Measurements from ENCODE around the gene ATP2A1.
A peak's percentile ranks its signal among the peaks of the same experiment; 100 is the strongest.
"Not testable (repeated sequence)": the region's sequence is repeated elsewhere in the genome, so short reads cannot be mapped to it uniquely, and the experiment has no call there.

ATP2A1 gene

DNA sequence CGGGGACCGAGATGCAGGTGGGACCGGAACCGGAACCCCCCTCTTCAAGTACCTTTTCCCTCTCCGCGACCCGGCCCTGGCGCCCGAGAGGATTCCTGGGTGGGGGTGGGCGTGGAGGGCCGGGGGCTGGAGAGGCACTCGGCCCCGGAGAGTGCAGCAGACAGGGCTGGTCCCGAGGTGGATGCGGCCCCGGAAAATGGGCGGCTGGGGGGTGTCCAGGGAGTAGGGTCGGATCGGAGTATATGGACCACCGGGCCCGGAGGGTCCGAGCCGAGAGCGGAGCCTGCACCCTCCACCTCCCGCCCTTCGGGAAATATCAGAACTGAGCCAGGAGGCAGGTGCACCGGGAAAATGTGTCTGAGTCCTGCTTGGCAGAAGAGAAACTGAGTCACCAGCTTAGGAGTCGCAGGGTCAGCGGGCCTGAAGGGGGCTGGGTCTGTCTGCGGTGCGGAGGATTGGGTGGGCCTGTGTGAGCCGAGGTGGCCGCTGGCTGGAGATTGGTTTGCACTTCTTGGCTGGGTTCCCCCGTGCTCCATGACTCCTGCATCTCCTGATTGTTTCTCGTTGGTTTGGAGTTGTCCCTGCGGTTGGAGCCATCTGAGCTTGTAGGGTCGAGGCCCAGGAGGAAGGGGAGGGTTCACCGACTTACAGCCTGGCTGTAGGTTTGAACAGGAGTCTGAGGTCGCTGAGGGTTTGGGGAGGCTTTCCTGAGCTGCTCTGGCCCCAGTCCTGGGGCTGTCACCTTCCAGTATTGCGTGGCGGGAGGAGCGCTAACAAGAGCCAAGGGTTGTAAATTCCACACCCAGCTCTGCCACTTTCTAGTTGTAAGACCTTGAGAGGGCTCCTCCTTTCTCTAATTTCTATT, 14.1 kb upstream of the ATP2A1 start:
- DNase-seq: no peak

DNA sequence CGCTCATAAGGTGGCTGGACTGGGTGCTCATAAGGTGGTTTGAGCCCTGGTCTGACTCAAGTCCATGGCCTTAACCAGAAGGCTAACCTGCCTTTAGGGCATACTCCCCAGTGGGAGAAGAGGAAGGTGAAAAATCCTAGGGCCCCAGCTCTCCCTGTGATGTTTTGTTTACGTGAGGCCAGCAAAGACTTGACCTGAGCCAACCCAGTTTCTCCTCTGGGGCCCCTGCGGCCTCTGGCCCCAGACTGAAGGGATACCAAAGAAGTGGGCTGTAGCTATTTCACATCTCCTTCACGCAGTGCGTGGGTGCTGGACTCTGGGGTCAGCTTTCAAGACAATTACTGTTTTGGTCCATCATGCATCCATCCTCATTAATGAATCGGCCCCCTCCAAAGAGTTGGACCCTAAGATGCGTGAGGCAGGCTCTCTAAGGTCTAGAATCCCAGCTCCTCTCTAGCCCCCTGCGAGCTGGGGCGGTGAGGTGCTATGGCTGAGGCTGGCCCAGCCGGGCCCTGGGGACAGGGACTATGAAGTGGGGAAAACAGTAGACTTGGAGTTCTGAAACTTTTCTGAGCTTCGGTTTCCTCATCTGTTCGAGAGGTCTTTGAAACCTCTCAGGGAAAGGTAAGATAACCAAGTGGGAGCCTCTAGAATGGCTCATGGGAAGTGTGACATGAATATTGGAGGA, 13.1 kb upstream of the ATP2A1 start:
- no peak for DNase-seq

DNA sequence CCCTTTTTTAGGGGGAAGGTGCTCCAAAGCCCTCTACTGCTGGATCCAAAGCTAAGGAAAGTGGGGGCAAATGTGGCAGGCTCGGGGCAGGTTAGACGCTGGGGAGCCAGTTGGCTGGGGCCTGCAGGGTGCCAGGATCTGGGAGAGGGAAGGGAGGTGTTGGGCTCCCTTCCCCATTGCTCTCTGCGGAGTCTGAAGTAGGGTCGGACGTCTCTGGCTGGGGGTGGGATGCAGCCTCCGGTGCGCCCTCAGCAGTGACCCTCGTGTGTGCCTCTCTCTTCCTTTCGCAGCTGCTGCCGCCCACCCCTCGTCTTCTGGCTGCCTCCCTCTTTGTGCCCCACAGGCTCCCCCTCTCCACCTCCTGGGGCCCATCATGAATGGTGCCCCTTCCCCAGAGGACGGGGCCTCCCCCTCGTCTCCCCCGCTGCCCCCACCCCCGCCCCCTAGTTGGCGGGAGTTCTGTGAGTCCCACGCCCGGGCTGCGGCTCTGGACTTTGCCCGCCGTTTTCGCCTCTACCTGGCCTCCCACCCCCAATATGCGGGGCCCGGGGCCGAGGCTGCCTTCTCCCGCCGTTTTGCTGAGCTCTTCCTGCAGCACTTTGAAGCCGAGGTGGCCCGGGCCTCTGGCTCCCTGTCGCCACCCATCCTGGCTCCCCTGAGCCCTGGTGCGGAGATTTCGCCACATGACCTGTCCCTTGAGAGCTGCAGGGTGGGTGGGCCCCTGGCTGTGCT, 12.4 kb upstream of the ATP2A1 start:
- DNase-seq: no peak

GRCh38 chr16:28866454-28866804, 11.9 kb upstream of the ATP2A1 start:
- no peak for DNase-seq

GRCh38 chr16:28867241-28867640, 11.0 kb upstream of the ATP2A1 start:
- no peak for DNase-seq

GRCh38 chr16:28867646-28868045, 10.6 kb upstream of the ATP2A1 start:
- DNase-seq: not testable (repeated sequence)

GRCh38 chr16:28869201-28869600, 9.1 kb upstream of the ATP2A1 start:
- no peak for DNase-seq

GRCh38 chr16:28872952-28873351, 5.3 kb upstream of the ATP2A1 start:
- DNase-seq: no peak

DNA sequence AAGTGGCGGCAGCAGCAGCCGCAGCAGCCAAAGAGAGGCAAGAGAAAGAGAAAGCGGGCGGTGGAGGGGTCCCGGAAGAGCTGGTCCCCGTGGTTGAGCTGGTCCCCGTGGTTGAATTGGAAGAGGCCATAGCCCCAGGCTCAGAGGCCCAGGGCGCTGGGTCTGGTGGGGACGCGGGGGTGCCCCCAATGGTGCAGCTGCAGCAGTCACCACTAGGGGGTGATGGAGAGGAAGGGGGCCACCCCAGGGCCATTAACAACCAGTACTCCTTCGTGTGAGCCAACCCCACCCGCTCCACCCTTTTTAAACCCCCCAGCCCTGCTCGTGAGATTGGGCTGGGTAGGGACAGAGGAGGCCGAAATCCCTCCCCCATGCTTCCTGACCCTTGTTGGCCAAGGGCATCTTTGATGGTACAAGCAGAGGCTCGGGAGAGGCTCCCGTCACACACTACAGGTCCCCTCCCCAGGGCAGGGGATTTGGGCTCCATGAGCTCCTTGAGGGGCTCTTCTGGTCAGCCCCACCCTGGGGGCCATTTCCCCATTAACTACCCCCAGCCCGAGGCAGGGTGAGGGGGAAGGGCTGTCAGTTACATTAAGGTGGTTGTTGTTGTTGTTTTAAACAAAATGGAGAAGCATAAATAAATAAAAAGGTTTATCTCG, 4.6 kb upstream of the ATP2A1 start:
- peak; percentile 42 for DNase-seq

GRCh38 chr16:28874406-28874805, 3.9 kb upstream of the ATP2A1 start:
- no peak for DNase-seq

GRCh38 chr16:28875134-28876018, 2.9 kb upstream of the ATP2A1 start:
- no peak for DNase-seq

DNA sequence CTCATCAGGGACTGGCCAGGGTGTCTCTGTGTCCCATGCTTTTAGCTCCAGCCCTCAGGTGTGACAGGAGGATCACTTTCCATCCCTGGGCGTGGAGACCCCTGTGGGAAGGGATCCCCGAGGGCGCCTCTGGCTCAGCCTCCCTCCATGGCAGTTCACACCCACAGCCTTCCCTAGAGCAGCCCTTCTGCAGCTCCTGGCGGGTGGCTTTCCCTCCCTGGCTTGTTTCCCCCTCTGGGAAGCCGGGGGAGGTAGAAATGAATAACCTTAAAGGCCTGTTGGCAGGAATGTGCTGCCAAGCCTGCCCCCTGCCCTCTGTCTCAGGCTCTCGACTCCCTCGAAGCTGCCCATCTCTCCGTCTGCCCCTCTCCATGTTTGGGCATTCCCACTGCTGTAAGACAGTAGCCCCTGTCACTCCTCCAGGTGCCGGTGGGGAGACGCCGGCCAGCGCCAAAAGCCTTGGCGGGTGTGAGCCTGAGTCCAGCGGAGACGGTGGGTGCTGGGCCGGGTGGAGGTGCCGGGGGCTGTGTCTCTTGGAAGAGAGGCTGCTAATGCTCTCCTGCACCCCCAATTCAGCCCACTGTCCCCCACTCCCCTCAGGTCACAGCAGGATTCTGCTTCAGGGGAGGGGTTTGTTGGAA, 2.1 kb upstream of the ATP2A1 start:
- DNase-seq: no peak

- no peak for DNase-seq
These were observed 1.2 kb upstream of the ATP2A1 start for GRCh38 chr16:28876973-28877654.

DNA sequence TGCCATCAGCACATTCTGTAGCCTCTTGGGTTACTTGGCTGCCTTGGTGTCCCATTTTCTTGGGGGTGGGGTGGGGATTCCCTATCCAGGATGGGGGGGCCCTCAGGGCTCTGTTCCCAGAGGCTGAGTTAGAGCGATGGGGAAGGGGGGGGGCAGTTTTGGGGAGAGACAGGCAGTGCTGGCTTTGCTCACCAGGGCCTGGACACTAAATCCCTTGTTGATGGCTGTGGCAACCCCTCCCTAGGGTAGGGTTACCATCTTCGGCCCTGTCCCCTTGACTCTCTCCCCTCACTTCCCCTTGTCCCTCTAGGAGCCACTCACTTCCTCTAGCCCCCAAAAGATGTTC, 660 bp upstream of the ATP2A1 start:
- no peak for DNase-seq

- no peak for DNase-seq
These were observed 1.1 kb downstream of the ATP2A1 start for GRCh38 chr16:28879261-28879840.

- DNase-seq: peak; percentile 90
These were observed 1.7 kb downstream of the ATP2A1 start for GRCh38 chr16:28879841-28880588.

DNA sequence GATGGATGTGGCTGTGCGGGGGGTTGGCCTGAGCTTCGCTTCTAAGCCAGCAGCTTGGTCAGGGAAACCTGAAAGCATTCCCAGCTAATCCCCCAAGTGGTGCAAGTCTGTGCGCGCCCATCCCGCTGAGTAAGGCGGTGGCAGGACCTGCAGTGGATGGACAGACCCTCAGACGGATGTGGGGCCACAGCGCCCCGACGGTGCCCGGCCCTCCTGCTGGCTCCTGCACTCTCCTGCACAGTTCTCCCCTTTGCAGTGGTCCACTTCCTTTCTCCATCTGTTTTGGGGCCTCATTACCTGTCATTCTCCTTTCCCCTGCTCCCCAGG, 2.3 kb downstream of the ATP2A1 start:
- DNase-seq: no peak

DNA sequence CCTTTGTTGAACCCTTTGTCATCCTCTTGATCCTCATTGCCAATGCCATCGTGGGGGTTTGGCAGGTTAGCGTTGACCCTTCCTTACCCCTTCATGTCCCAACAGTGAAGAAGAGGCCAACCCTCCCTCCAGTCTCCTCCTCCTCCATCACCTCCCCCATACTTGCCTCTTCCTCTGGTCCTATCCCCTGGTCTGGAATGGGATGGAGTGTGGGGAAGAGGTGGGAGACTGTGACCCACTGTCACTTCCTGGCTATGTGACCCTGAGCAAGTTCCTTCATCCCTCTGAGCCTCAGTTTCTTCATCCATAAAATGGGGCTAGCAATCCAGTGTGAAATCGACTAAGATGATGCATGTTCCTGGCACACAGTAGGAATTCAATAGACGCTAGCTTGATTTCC, 2.7 kb downstream of the ATP2A1 start:
- no peak for DNase-seq

DNA sequence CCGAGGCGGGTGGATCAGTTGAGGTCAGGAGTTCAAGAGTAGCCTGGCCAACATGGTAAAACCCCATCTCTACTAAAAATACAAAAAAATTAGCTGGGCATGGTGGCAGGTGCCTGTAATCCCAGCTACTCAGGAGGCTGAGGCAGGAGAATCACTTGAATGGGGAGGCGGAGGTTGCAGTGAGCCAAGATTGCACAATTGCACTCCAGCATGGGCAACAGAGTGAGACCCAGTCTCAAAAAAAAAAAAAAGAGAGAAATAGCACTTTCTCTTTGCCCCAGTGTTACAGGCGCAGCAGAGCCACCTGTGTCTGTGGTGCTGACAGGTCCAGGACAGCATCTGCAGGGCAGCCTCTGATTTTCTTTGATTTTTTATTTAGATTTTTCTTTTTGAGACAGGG, 3.3 kb downstream of the ATP2A1 start:
- not testable (repeated sequence) for DNase-seq

DNA sequence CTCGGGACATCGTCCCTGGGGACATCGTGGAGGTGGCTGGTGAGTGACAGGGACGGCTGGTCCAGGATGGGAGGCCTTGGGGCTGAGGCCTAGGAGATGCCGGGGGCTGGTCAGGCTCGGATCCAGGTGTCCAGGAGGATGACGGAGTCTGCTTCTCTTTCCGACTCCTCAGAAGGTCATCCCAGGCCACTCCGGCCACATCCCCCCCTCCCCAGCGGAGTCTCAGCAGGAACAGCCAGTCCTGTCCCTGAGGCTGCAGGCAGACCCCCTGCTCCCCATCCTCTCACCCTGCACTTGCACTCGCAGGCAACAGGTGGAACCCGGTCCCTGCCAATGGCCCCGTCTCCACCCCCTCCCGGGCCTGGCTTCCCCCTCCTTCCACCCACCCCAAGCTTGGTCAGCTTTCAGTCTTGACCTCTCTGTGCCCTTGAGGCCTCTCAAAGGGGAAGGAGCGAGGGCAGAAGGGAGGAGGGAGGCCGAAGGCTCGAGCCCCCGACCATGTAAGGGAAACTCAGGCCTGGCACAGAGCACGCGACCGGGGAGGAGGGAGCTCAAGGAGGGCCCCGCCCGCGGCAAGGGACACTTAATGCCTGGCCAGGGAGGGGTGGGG, 4.4 kb downstream of the ATP2A1 start:
- no peak for DNase-seq
